ENCODE measurements around the gene TMEM126A. TPM values are rescaled to one million over a fixed set of nuclear protein-coding genes. Genes with fewer than 3 reads are reported as not detected.

TMEM126A gene
- total RNA-seq, 8 experiments from 2014 or later: 23.2 to 57.5 (median 37.7) TPM

DNA sequence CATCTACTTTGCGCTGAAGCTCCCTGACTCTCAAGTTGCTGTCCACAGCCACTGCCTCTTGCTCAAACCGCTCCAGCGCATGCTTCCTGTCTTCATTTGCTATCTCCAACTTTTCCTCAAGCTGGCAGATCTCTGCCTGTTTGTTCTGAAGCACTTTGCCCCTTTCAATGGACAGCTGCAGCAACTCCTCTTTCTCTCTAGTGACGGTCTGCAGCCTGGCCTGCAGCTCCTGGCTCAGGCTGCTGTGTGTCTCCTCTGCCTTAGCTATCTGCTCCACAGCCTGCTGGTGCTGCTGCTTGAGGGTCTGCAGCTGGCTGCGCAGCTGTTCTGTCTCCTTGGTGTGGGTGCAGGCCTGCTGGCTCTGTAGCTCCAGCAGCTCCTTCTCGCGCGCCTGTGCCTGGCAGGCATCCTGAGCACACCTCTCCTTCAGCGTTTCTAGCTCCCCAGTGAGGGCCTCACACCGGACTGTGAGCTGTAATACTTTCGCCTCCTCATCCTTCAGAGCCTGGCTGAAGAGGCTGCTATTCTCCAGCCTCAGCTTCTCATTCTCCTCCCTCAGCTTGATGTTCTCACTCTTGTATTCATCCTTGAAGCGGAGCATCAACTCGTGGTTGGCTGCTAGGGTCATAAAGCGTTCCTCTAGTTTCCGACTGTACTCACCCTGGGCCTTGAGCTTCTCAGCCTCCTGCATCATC is 37.5 kb downstream of the TMEM126A start:
- Histone ChIP-seq H3K4me1 (replicated peaks in 1 of 2) (peaks cover 0 to 4% of the 10 kb centered on the region in 2 donors), H3K4me3 (no peak overlapping the region), H3K27ac (no peak overlapping the region)
- WGBS, 10 experiments: 23 to 100% (median 93%) methylated on average over 1 to 10 of the region's 15 CpGs; no CpG with 5 or more reads in 1 of the 10 experiments
- ATAC-seq (replicated peaks in 6 of 8): peak in 4 of 8 experiments; percentile 3 to 36 (median 22)
- in situ Hi-C loops (cut with MboI; ENCODE audit: low pct_unique_long_range_greater_than_20kb in 2 of 9, low sequenced_read_pairs in 9 of 9, unreplicated experiment in 9 of 9): no loop called here

- no peak within 1 kb of the TSS for H3K4me3 ChIP-seq
- peak; percentile 66 to 95 (median 91) for ATAC-seq (replicated peaks in 6 of 8)
- no peak within 1 kb of the TSS for H3K27ac ChIP-seq
- in situ Hi-C loops (cut with MboI; ENCODE audit: low pct_unique_long_range_greater_than_20kb in 2 of 9, low sequenced_read_pairs in 9 of 9, unreplicated experiment in 9 of 9): no loop called here
- H3K4me1 ChIP-seq (replicated peaks in 1 of 2): peaks cover 0 to 4% of the 10 kb centered on the region in 2 donors
- WGBS, 10 experiments: 0 to 85% (median 74%) methylated on average over 3 to 12 of the region's 13 CpGs; no CpG with 5 or more reads in 2 of the 10 experiments
Observed at GRCh38 chr11:85685820-85686459, 38.2 kb downstream of the TMEM126A start, which contains the start of gene CCDC89. CCDC89 (minus strand) TSS chr11:85686195; CDS start chr11:85686130, 65 bp downstream.

GRCh38 chr11:85694385-85694980 is 46.7 kb downstream of the TMEM126A start:
- peak in 3 of 8 experiments; percentile 41 to 74 (median 50) for ATAC-seq (replicated peaks in 6 of 8)
- H3K4me1 ChIP-seq (replicated peaks in 1 of 2): no peaks in the 10 kb centered on the region
- no peak overlapping the region for H3K27ac ChIP-seq
- no peak overlapping the region for H3K4me3 ChIP-seq
- in situ Hi-C loops (cut with MboI; ENCODE audit: low pct_unique_long_range_greater_than_20kb in 2 of 9, low sequenced_read_pairs in 9 of 9, unreplicated experiment in 9 of 9): no loop called here
- WGBS, 10 experiments: 100% methylated on average over 1 of the region's 1 CpG; no CpG with 5 or more reads in 6 of the 10 experiments

- Histone ChIP-seq H3K4me3 (no peak overlapping the region), H3K27ac (no peak overlapping the region), H3K4me1 (replicated peaks in 1 of 2) (no peaks in the 10 kb centered on the region)
- no peak for ATAC-seq (replicated peaks in 6 of 8)
- in situ Hi-C loops (cut with MboI; ENCODE audit: low pct_unique_long_range_greater_than_20kb in 2 of 9, low sequenced_read_pairs in 9 of 9, unreplicated experiment in 9 of 9): no loop called here
Observed at GRCh38 chr11:85695546-85695945, 47.8 kb downstream of the TMEM126A start.

DNA sequence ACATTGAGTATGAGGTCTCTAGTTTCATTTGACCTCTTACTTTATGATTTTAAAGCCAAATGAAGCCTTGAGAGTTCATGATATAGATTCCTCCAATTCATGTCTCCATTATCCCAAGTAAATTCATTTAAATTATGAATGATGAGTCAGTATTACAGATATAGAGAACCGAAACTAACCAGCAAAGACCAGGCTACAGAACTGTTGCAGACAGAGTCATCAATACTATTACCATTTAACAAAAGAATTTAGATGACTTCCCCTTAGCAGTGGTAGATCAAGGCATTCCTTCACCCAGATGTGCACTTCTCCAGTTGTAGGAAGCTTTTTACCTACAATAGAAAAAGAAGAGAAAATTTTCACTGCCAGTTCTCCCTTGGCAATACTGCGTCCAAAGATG is 50.0 kb downstream of the TMEM126A start:
- peak in 1 of 8 experiments; percentile 36 for ATAC-seq (replicated peaks in 6 of 8)
- in situ Hi-C loops (cut with MboI; ENCODE audit: low pct_unique_long_range_greater_than_20kb in 2 of 9, low sequenced_read_pairs in 9 of 9, unreplicated experiment in 9 of 9): no loop called here
- 83 to 100% (median 97%) methylated on average over 1 to 2 of the region's 2 CpGs; no CpG with 5 or more reads in 2 of the 10 experiments for WGBS, 10 experiments
- H3K4me3 ChIP-seq: no peak overlapping the region
- H3K27ac ChIP-seq: no peak overlapping the region
- no peaks in the 10 kb centered on the region for H3K4me1 ChIP-seq (replicated peaks in 1 of 2)

DNA sequence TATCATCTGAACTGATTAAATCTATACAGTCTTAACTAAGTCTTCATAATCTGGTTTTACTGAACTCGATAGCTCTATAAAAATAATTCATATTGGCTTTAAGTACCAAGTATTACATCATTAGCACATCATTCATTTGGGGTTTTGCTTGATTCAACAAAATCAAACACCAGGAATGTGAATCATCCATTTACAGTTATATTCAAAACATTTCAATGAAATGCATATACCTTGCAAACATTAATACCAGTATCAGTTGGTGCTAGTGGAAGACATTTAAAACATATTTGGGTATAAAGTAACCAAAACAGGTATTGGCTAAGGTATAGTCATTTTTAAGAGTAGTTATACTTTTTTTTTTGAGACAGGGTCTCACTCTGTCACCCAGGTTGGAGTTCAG is 50.4 kb downstream of the TMEM126A start:
- 20 to 90% (median 66%) methylated on average over 1 of the region's 1 CpG; no CpG with 5 or more reads in 4 of the 10 experiments for WGBS, 10 experiments
- H3K27ac ChIP-seq: no peak overlapping the region
- H3K4me3 ChIP-seq: no peak overlapping the region
- no peaks in the 10 kb centered on the region for H3K4me1 ChIP-seq (replicated peaks in 1 of 2)
- ATAC-seq (replicated peaks in 6 of 8): no peak
- in situ Hi-C loops (cut with MboI; ENCODE audit: low pct_unique_long_range_greater_than_20kb in 2 of 9, low sequenced_read_pairs in 9 of 9, unreplicated experiment in 9 of 9): no loop called here

DNA sequence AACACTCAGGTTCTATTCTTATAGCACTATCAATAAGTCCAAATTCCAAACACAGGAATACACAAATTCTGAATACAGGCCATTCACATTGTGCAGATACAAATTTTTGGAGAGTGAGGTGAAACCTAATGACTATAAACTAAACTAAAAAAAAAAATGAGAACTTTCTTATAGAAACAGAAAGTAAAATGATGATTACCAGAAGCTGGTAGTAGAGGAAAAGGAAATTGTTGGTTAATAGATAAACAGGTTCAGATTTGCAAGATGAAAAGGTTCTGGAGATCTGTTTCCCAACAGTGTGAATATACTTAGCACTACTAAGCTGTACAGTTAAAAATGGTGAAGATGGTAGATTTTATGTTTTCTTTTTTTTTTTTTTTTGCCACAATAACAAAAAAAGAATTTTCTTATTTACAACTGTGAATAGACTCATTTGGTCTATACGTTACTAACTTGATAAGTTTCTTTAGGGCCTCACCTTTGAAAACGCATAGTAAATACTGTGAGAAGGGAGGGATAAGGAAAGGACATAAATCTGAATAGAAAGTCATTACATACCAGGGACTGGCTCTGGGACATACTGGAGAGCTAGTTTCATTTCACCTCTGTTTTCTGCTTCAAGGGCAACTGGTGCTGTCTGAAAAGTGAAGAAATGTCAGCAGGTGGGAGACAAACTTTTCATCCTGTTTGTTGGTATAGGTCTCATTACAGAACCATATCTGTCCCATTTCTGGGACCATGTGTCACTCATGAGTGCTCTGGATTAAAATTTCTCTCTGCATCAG is 52.4 kb downstream of the TMEM126A start:
- in situ Hi-C loops (cut with MboI; ENCODE audit: low pct_unique_long_range_greater_than_20kb in 2 of 9, low sequenced_read_pairs in 9 of 9, unreplicated experiment in 9 of 9): loop anchor here in 1 of 9 experiments (10.0 kb wide), 1 partner anchor 115 kb away; the partner anchor contains the start of gene SYTL2
- Histone ChIP-seq H3K4me3 (no peak overlapping the region), H3K27ac (no peak overlapping the region), H3K4me1 (replicated peaks in 1 of 2) (no peaks in the 10 kb centered on the region)
- ATAC-seq (replicated peaks in 6 of 8): peak in 2 of 8 experiments; percentile 14 to 32
- 50 to 100% (median 79%) methylated on average over 1 to 2 of the region's 2 CpGs; no CpG with 5 or more reads in 2 of the 10 experiments for WGBS, 10 experiments

GRCh38 chr11:85704967-85705366 is 57.2 kb downstream of the TMEM126A start:
- Histone ChIP-seq H3K27ac (no peak overlapping the region), H3K4me3 (no peak overlapping the region), H3K4me1 (replicated peaks in 1 of 2) (no peaks in the 10 kb centered on the region)
- in situ Hi-C loops (cut with MboI; ENCODE audit: low pct_unique_long_range_greater_than_20kb in 2 of 9, low sequenced_read_pairs in 9 of 9, unreplicated experiment in 9 of 9): loop anchor here in 1 of 9 experiments (10.0 kb wide), 1 partner anchor 110 kb away; the partner anchor contains the start of gene SYTL2
- ATAC-seq (replicated peaks in 6 of 8): no peak
- WGBS, 10 experiments: 85 to 100% (median 97%) methylated on average over 1 to 3 of the region's 3 CpGs

- no peak overlapping the region for H3K27ac ChIP-seq
Observed at GRCh38 chr11:85705800-85706199, 58.0 kb downstream of the TMEM126A start.

More at GRCh38 chr11:85705800-85706199, 58.0 kb downstream of the TMEM126A start:
- no peaks in the 10 kb centered on the region for H3K4me1 ChIP-seq (replicated peaks in 1 of 2)
- H3K4me3 ChIP-seq: no peak overlapping the region
- in situ Hi-C loops (cut with MboI; ENCODE audit: low pct_unique_long_range_greater_than_20kb in 2 of 9, low sequenced_read_pairs in 9 of 9, unreplicated experiment in 9 of 9): loop anchor here in 1 of 9 experiments (10.0 kb wide), 1 partner anchor 109 kb away; the partner anchor contains the start of gene SYTL2
- ATAC-seq (replicated peaks in 6 of 8): no peak

Other genes with a start within 250 kb of the TMEM126A start
- 10 to 100 TPM in 3 of 8 experiments, 1 to 10 TPM in 5; 1.3 to 17.5 (median 6.5) TPM for gene DLG2, start 20.6 kb upstream of the TMEM126A start, total RNA-seq
- gene TMEM126B, start 19.4 kb upstream of the TMEM126A start, total RNA-seq: 100 to 1,000 TPM in 1 of 8 experiments, 10 to 100 TPM in 7; 31.1 to 102 (median 46.7) TPM
- 10 to 100 TPM; 39.7 to 80.0 (median 47.7) TPM for gene CREBZF, start 17.2 kb downstream of the TMEM126A start, total RNA-seq
- 1 to 10 TPM in 3 of 8 experiments, under 1 TPM in 5; 0.18 to 4.7 (median 0.71) TPM for gene CCDC89, start 38.2 kb downstream of the TMEM126A start, total RNA-seq
- 10 to 100 TPM in 4 of 8 experiments, 1 to 10 TPM in 4; 2.5 to 79.6 (median 19.3) TPM for gene SYTL2, start 163.2 kb downstream of the TMEM126A start, total RNA-seq
- gene CCDC83, start 207.4 kb downstream of the TMEM126A start, total RNA-seq: not detected